ENCODE results near the gene PTPA. TPM values are rescaled to one million over a fixed set of nuclear protein-coding genes. Genes with fewer than 3 reads are reported as not detected.
"Not testable (repeated sequence)": the region's sequence is repeated elsewhere in the genome, so short reads cannot be mapped to it uniquely, and the experiment has no call there.

Gene PTPA
- total RNA-seq, 2 donors from 2014 or later, result 49.8 to 50.0 TPM

GRCh38 chr9:129125478-129125877 is 14.3 kb downstream of the PTPA start:
- H3K4me3 Mint-ChIP-seq, result no peak overlapping the region
- no peak for DNase-seq
- no peak overlapping the region for H3K27ac Mint-ChIP-seq
- H3K9me3 ChIP-seq (ENCODE audit: control insufficient read depth, low read length, poor library complexity, severe bottlenecking), result no peaks in the 10 kb centered on the region
- ATAC-seq, result no peak
- H3K36me3 Mint-ChIP-seq (ENCODE audit: low read depth), result no peaks in the 10 kb centered on the region
- no peaks in the 10 kb centered on the region for H3K27me3 Mint-ChIP-seq
- H3K4me1 Mint-ChIP-seq, result no peaks in the 10 kb centered on the region

DNA sequence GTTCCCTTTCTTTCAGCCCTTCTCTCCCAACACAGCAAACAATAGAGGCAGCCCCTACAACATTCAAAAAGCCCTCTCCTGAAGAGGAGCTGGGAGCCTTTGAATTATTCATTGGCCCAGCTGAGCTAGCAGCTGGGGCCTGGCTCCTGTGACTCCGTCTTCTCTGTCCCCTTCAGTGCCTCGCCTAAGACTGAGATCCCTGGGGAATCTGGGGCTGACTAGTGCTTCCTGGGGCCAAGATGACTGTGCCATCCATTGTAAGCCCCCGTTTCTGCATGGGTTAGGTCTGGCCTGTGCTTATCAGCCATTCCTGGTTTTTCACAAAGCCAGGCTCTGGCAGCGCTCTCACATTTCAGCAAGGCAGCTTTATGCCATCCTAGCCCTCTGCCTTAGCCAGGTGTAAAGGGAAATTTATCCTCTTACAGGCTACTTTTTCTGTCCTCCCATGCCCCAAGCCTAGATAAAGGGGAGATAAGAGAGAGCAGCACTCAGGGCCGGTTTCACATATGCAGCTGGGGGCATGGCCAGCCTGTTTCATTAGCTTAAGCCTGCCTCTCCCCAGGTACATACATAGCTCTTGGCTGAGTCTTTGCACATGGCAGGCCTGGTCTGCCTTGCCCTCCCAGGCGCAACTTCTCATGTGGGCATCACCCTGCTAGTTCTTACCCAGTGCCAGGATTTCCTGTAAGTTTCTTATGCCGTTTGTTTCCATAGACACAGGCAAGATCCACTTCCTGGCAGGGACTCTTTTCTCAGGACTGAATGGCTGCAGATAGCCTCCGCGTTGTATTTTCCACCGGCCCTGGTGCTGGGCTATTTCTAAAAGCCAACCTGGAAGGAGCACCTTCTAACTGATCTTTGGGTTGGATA is 15.8 kb downstream of the PTPA start:
- H3K36me3 Mint-ChIP-seq (ENCODE audit: low read depth), result peaks cover 3% of the 10 kb centered on the region
- ATAC-seq (no peak), DNase-seq (no peak)
- H3K4me3 Mint-ChIP-seq, result no peak overlapping the region
- H3K27ac Mint-ChIP-seq, result no peak overlapping the region
- no peaks in the 10 kb centered on the region for H3K27me3 Mint-ChIP-seq
- no peaks in the 10 kb centered on the region for H3K9me3 ChIP-seq (ENCODE audit: control insufficient read depth, low read length, poor library complexity, severe bottlenecking)
- H3K4me1 Mint-ChIP-seq, result peaks cover 5% of the 10 kb centered on the region

DNA sequence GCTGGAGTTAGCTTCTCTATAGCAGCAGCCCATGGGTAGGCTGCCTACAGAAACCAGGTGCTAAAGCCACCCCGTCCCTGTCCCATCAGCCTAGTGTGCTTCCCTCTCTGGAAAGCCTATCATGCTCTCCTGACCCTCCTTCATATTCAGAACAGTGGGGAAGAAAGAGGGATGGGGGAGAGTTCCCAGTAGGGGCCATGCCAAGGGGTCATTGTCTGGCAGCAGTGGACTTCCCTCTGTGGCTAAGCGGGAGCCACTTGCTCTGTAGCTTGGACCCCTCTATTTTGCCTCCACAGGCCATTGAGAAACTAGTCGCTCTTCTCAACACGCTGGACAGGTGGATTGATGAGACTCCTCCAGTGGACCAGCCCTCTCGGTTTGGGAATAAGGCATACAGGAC is 17.5 kb downstream of the PTPA start:
- no peak for ATAC-seq
- no peaks in the 10 kb centered on the region for H3K9me3 ChIP-seq (ENCODE audit: control insufficient read depth, low read length, poor library complexity, severe bottlenecking)
- Mint-ChIP-seq H3K4me3 (no peak overlapping the region), H3K27ac (no peak overlapping the region), H3K4me1 (peaks cover 6% of the 10 kb centered on the region), H3K27me3 (no peaks in the 10 kb centered on the region), H3K36me3 (ENCODE audit: low read depth) (peaks cover 5% of the 10 kb centered on the region)
- DNase-seq, result no peak

- H3K36me3 Mint-ChIP-seq (ENCODE audit: low read depth); ATAC-seq: not testable (repeated sequence)
Measured at GRCh38 chr9:129130271-129130670, 19.1 kb downstream of the PTPA start.

DNA sequence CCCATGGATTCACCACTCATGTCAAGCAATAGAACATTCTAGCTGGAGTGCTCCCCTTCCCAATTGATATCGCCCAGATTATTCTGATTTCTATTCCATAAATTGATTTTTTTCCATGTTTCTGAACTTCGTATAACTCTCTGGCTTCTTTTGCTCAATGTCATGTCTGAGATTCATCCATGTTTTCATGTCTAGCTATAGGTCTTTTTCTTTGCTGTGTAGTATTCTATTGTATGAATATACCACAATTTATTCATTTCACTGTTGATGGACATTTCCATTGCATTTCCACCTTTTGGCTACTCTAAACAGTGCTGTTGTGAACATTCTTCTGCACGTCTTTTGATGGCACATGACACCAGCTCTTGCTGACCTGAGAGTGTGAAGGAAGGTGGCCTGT is 19.6 kb downstream of the PTPA start:
- H3K4me3 Mint-ChIP-seq, result no peak overlapping the region
- no peaks in the 10 kb centered on the region for H3K9me3 ChIP-seq (ENCODE audit: control insufficient read depth, low read length, poor library complexity, severe bottlenecking)
- DNase-seq (no peak), ATAC-seq (no peak)
- H3K4me1 Mint-ChIP-seq, result peaks cover 6% of the 10 kb centered on the region
- peaks cover 7% of the 10 kb centered on the region for H3K36me3 Mint-ChIP-seq (ENCODE audit: low read depth)
- H3K27me3 Mint-ChIP-seq, result no peaks in the 10 kb centered on the region
- peak overlapping the region; percentile 32 for H3K27ac Mint-ChIP-seq

More at GRCh38 chr9:129130271-129130670, 19.1 kb downstream of the PTPA start:
- not testable (repeated sequence) for H3K9me3 ChIP-seq (ENCODE audit: control insufficient read depth, low read length, poor library complexity, severe bottlenecking); H3K4me3 Mint-ChIP-seq; H3K27me3 Mint-ChIP-seq; H3K27ac Mint-ChIP-seq; DNase-seq; H3K4me1 Mint-ChIP-seq

DNA sequence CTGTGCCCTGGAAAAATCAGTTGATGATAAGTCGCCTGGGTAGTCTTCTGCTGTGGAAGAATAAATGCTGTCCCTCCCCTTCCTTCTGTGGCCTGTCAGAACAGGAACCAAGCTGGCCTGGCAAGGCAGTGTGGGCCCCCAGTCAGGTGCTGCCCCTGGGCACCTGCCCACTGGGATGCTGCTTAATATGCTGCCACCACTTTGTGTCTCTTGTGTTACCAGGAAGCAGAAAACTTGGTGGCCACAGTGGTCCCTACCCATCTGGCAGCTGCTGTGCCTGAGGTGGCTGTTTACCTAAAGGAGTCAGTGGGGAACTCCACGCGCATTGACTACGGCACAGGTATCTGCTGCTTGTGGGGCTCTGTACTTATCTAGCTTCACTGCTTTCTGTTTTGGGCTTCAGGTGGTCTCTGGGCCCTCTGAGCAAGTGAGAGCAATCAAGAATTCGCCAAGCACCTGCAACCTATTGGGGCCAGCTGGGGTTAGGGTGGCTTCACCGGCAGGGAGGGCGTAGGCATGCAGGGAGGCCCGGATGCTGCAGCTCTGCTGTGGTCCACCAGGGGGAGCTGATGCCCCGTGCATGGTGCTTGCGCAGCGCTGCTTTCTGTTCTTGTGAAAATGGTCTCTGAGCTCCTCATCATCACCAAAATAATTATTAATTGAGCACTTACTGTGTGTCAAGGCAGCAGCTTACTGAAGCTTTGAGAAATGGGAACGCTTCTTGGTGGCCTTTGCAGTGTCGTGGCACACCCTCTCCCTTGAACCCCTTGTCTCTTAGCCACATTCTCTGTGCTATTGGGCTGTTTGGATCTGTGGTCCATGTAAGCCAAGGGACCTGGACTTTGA is 20.3 kb downstream of the PTPA start:
- ATAC-seq, result peak; percentile 99
- peaks cover 6% of the 10 kb centered on the region for H3K4me1 Mint-ChIP-seq
- peak overlapping the region; percentile 32 for H3K27ac Mint-ChIP-seq
- no peaks in the 10 kb centered on the region for H3K27me3 Mint-ChIP-seq
- no peaks in the 10 kb centered on the region for H3K9me3 ChIP-seq (ENCODE audit: control insufficient read depth, low read length, poor library complexity, severe bottlenecking)
- peak; percentile 72 to 88 (median 72) for DNase-seq
- H3K4me3 Mint-ChIP-seq, result no peak overlapping the region
- peaks cover 7% of the 10 kb centered on the region for H3K36me3 Mint-ChIP-seq (ENCODE audit: low read depth)

DNA sequence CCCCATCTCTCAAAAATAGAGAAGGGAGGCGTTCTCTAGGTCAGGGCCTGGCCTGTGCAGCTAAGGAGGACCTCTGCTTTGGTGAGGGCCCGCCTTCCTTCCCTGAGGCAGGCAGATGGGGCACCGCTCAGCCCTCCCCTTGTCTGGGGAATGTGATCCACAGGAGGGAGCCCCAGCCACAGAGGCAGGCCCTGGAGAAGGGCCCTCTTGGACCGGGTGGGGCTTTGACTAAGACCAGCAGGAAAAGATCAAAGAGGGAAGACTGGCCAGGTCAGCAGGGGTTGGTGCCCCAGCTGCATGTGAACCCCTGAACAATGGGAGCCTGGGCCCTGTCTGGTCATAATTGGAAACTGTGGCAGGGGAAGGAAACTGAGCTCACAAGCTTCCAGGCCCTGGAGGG is 21.9 kb downstream of the PTPA start:
- Mint-ChIP-seq H3K4me3 (no peak overlapping the region), H3K27me3 (no peaks in the 10 kb centered on the region), H3K4me1 (peaks cover 6% of the 10 kb centered on the region), H3K36me3 (ENCODE audit: low read depth) (peaks cover 7% of the 10 kb centered on the region), H3K27ac (no peak overlapping the region)
- ATAC-seq, result no peak
- no peak for DNase-seq
- no peaks in the 10 kb centered on the region for H3K9me3 ChIP-seq (ENCODE audit: control insufficient read depth, low read length, poor library complexity, severe bottlenecking)

DNA sequence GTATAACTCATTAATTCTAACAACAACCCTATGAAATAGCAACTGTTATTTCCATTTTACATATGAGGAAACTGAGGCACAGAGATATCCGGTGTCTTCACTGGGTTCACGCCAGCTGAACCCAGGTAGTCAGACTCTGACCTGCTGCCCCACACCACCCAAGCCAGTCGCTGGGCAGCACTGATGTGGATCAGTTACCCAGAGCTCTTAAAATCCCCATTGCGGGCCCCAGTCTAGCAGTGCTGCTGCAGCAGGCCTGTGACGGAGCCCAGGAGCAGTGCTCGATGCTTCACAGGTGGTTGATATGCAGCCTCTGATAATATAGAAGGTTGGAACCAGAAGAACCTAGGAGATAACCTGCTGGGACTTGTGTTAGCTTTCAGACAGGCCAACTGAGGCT is 24.3 kb downstream of the PTPA start:
- no peaks in the 10 kb centered on the region for H3K27me3 Mint-ChIP-seq
- H3K9me3 ChIP-seq (ENCODE audit: control insufficient read depth, low read length, poor library complexity, severe bottlenecking), result no peaks in the 10 kb centered on the region
- H3K27ac Mint-ChIP-seq, result no peak overlapping the region
- H3K4me3 Mint-ChIP-seq, result no peak overlapping the region
- ATAC-seq (no peak), DNase-seq (no peak)
- peaks cover 15% of the 10 kb centered on the region for H3K4me1 Mint-ChIP-seq
- H3K36me3 Mint-ChIP-seq (ENCODE audit: low read depth), result peaks cover 7% of the 10 kb centered on the region

GRCh38 chr9:129136446-129137035 is 25.3 kb downstream of the PTPA start:
- DNase-seq, result no peak
- Mint-ChIP-seq H3K27me3 (no peaks in the 10 kb centered on the region), H3K4me1 (peaks cover 18% of the 10 kb centered on the region), H3K36me3 (ENCODE audit: low read depth) (peaks cover 4% of the 10 kb centered on the region), H3K27ac (peak overlapping the region; percentile 27), H3K4me3 (no peak overlapping the region)
- ATAC-seq, result no peak
- H3K9me3 ChIP-seq (ENCODE audit: control insufficient read depth, low read length, poor library complexity, severe bottlenecking), result no peaks in the 10 kb centered on the region

DNA sequence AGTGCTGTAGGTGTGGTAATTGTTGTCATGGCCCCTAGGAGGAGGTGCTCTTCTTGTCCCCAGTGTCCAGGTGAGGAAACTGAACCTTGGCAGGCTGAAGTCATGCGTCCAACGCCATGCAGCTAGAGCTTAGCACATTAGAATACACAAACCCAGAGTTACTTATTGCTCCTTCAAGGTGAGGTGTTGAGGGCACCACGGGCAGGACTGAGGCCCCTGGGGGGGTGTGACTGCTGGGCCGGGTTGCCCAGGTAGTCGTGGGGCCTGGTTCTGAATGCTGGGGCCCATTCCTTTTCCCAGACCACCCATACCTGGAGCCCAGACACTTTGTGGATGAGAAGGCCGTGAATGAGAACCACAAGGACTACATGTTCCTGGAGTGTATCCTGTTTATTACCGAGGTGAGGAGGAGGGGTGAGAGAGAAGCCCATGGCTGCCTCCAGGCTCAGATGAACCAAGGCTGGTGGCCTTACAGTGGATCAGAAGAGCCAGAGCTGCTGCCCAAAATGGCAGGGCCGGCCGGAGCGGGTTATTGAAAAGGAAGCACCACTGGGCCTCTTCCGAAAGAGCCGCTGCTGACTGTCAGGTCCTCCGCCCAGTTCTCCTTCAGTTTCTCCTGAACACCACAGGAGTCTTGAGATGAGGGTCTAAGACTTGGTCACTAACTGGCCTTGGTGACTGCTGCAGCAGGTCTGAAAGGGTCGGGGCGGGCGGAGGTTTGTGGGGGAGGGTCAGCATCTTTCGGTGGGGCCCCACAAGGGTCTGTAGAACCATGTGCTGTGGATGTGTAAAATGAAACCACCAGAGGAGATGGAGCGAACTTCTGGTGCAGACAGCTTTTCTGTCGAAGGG is 26.3 kb downstream of the PTPA start:
- ATAC-seq, result no peak
- DNase-seq, result no peak
- no peak overlapping the region for H3K27ac Mint-ChIP-seq

DNA sequence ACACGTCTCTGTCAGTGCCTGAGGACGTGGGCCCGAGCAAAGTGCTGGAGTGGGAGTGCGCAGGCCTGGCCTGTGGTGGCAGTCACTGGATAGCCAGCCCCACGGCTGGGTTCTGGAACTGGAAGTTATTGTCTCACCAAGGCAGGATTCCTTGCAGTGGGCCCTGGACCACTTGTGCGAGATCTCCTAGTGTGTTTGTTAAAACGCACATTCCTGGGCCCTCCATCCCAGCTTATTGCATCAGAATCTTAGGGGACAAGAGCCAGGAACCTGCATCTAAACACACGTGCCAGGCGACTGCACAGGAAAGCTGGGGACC is 26.9 kb downstream of the PTPA start:
- H3K27me3 Mint-ChIP-seq, result no peaks in the 10 kb centered on the region
- no peak overlapping the region for H3K4me3 Mint-ChIP-seq
- H3K4me1 Mint-ChIP-seq, result peaks cover 16% of the 10 kb centered on the region
- peaks cover 4% of the 10 kb centered on the region for H3K36me3 Mint-ChIP-seq (ENCODE audit: low read depth)
- ATAC-seq (no peak), DNase-seq (no peak)
- no peak overlapping the region for H3K27ac Mint-ChIP-seq
- H3K9me3 ChIP-seq (ENCODE audit: control insufficient read depth, low read length, poor library complexity, severe bottlenecking), result no peaks in the 10 kb centered on the region

More for the DNA sequence above, 26.3 kb downstream of the PTPA start:
- H3K36me3 Mint-ChIP-seq (ENCODE audit: low read depth), result peaks cover 4% of the 10 kb centered on the region
- no peaks in the 10 kb centered on the region for H3K27me3 Mint-ChIP-seq
- H3K4me3 Mint-ChIP-seq, result no peak overlapping the region
- no peaks in the 10 kb centered on the region for H3K9me3 ChIP-seq (ENCODE audit: control insufficient read depth, low read length, poor library complexity, severe bottlenecking)
- H3K4me1 Mint-ChIP-seq, result peaks cover 13% of the 10 kb centered on the region

DNA sequence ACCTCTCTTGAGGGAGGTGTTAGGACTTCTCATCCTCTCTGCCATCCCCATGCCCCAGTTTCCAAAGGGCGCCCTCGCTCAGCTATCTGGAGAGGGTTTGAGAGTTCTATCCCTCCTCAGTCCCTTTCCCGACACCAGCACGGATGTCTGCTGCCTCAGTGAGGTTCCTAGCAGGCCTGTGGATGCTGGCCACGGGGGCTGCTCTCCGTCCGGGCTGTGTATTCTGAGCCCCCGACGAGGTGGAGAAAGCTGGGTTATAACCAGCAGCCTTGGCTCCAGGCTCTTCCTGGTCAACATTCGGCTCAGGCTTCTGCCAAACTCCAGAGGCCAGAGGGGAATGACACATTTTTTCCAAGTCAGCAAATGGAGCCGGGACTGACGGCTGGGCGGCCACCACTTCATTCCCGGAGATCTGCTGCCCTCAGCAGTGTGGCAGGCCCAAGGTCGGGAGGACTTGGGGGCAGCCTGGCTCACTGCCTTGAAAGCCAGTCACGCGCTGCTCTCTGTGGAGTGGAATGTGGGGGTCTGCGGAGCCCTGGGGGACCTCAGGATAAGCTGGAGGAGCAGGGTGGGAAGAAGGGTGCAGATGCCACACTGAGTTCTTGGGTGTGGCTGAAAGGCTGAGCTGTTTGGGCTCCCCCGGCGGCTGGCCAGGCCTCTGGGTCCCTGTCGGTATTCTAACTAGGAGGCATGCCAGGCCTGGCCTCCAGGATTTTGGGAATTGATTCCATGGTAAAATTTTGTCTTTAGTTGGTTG is 27.4 kb downstream of the PTPA start:
- peak; percentile 3 for ATAC-seq
- Mint-ChIP-seq H3K27me3 (no peaks in the 10 kb centered on the region), H3K4me1 (peaks cover 18% of the 10 kb centered on the region), H3K27ac (peak overlapping the region; percentile 97), H3K4me3 (peak overlapping the region; percentile 98), H3K36me3 (ENCODE audit: low read depth) (peaks cover 2% of the 10 kb centered on the region)
- H3K9me3 ChIP-seq (ENCODE audit: control insufficient read depth, low read length, poor library complexity, severe bottlenecking), result no peaks in the 10 kb centered on the region
- DNase-seq, result no peak

All from T-helper 17 cell (primary cell).